Measurements from ENCODE around the gene LRRC8A.

Gene LRRC8A

GRCh38 chr9:128901379-128901778, 19.4 kb downstream of the LRRC8A start:
- H3K27me3 Mint-ChIP-seq (ENCODE audit: low read depth) = no peaks in the 10 kb centered on the region
- no peak overlapping the region for H3K4me3 Mint-ChIP-seq
- peak overlapping the region; percentile 93 for H3K27ac Mint-ChIP-seq
- no peaks in the 10 kb centered on the region for H3K9me3 Mint-ChIP-seq
- peaks cover 42% of the 10 kb centered on the region for H3K36me3 Mint-ChIP-seq (ENCODE audit: low read depth)
- DNase-seq (ENCODE audit: low spot score) = no peak
- H3K4me1 Mint-ChIP-seq (ENCODE audit: low read depth) = peaks cover 56% of the 10 kb centered on the region

- Mint-ChIP-seq H3K27me3 (ENCODE audit: low read depth) (no peaks in the 10 kb centered on the region), H3K4me1 (ENCODE audit: low read depth) (peaks cover 58% of the 10 kb centered on the region), H3K9me3 (no peaks in the 10 kb centered on the region), H3K36me3 (ENCODE audit: low read depth) (peaks cover 41% of the 10 kb centered on the region), H3K4me3 (peak overlapping the region; percentile 74), H3K27ac (peak overlapping the region; percentile 91)
- DNase-seq (ENCODE audit: low spot score) = no peak
Observed at GRCh38 chr9:128901822-128902221, 19.9 kb downstream of the LRRC8A start.

GRCh38 chr9:128902351-128903078, 20.6 kb downstream of the LRRC8A start:
- Mint-ChIP-seq H3K36me3 (ENCODE audit: low read depth) (peaks cover 41% of the 10 kb centered on the region), H3K4me1 (ENCODE audit: low read depth) (peaks cover 56% of the 10 kb centered on the region), H3K27ac (peak overlapping the region; percentile 91), H3K4me3 (peak overlapping the region; percentile 74), H3K9me3 (no peaks in the 10 kb centered on the region), H3K27me3 (ENCODE audit: low read depth) (no peaks in the 10 kb centered on the region)
- DNase-seq (ENCODE audit: low spot score) = peak; percentile 77

GRCh38 chr9:128903079-128903461, 21.1 kb downstream of the LRRC8A start:
- H3K27ac Mint-ChIP-seq = peak overlapping the region; percentile 91
- H3K9me3 Mint-ChIP-seq = no peaks in the 10 kb centered on the region
- H3K36me3 Mint-ChIP-seq (ENCODE audit: low read depth) = peaks cover 42% of the 10 kb centered on the region
- H3K4me3 Mint-ChIP-seq = peak overlapping the region; percentile 74
- H3K4me1 Mint-ChIP-seq (ENCODE audit: low read depth) = peaks cover 51% of the 10 kb centered on the region
- no peaks in the 10 kb centered on the region for H3K27me3 Mint-ChIP-seq (ENCODE audit: low read depth)
- DNase-seq (ENCODE audit: low spot score) = no peak

- no peaks in the 10 kb centered on the region for H3K9me3 Mint-ChIP-seq
- H3K27ac Mint-ChIP-seq = peak overlapping the region; percentile 91
- peaks cover 42% of the 10 kb centered on the region for H3K36me3 Mint-ChIP-seq (ENCODE audit: low read depth)
- peak overlapping the region; percentile 74 for H3K4me3 Mint-ChIP-seq
- DNase-seq (ENCODE audit: low spot score) = peak; percentile 37
- H3K4me1 Mint-ChIP-seq (ENCODE audit: low read depth) = peaks cover 45% of the 10 kb centered on the region
- no peaks in the 10 kb centered on the region for H3K27me3 Mint-ChIP-seq (ENCODE audit: low read depth)
Observed at GRCh38 chr9:128903871-128904620, 22.1 kb downstream of the LRRC8A start.

GRCh38 chr9:128905964-128906363, 24.0 kb downstream of the LRRC8A start:
- no peak for DNase-seq (ENCODE audit: low spot score)
- H3K36me3 Mint-ChIP-seq (ENCODE audit: low read depth) = peaks cover 46% of the 10 kb centered on the region
- H3K27me3 Mint-ChIP-seq (ENCODE audit: low read depth) = no peaks in the 10 kb centered on the region
- H3K4me1 Mint-ChIP-seq (ENCODE audit: low read depth) = peaks cover 33% of the 10 kb centered on the region
- no peak overlapping the region for H3K4me3 Mint-ChIP-seq
- H3K9me3 Mint-ChIP-seq = no peaks in the 10 kb centered on the region
- no peak overlapping the region for H3K27ac Mint-ChIP-seq

GRCh38 chr9:128906741-128907140, 24.8 kb downstream of the LRRC8A start:
- no peaks in the 10 kb centered on the region for H3K27me3 Mint-ChIP-seq (ENCODE audit: low read depth)
- H3K27ac Mint-ChIP-seq = peak overlapping the region; percentile 70
- H3K9me3 Mint-ChIP-seq = no peaks in the 10 kb centered on the region
- H3K36me3 Mint-ChIP-seq (ENCODE audit: low read depth) = peaks cover 46% of the 10 kb centered on the region
- no peak overlapping the region for H3K4me3 Mint-ChIP-seq
- no peak for DNase-seq (ENCODE audit: low spot score)
- H3K4me1 Mint-ChIP-seq (ENCODE audit: low read depth) = peaks cover 32% of the 10 kb centered on the region

- H3K9me3 Mint-ChIP-seq = no peaks in the 10 kb centered on the region
- DNase-seq (ENCODE audit: low spot score) = no peak
- no peak overlapping the region for H3K27ac Mint-ChIP-seq
- peaks cover 28% of the 10 kb centered on the region for H3K4me1 Mint-ChIP-seq (ENCODE audit: low read depth)
- peaks cover 46% of the 10 kb centered on the region for H3K36me3 Mint-ChIP-seq (ENCODE audit: low read depth)
- no peaks in the 10 kb centered on the region for H3K27me3 Mint-ChIP-seq (ENCODE audit: low read depth)
- no peak overlapping the region for H3K4me3 Mint-ChIP-seq
Observed at GRCh38 chr9:128908372-128908771, 26.4 kb downstream of the LRRC8A start.

- H3K27ac Mint-ChIP-seq = no peak overlapping the region
- no peaks in the 10 kb centered on the region for H3K9me3 Mint-ChIP-seq
- peaks cover 25% of the 10 kb centered on the region for H3K4me1 Mint-ChIP-seq (ENCODE audit: low read depth)
- H3K36me3 Mint-ChIP-seq (ENCODE audit: low read depth) = peaks cover 43% of the 10 kb centered on the region
- no peak overlapping the region for H3K4me3 Mint-ChIP-seq
- no peaks in the 10 kb centered on the region for H3K27me3 Mint-ChIP-seq (ENCODE audit: low read depth)
- DNase-seq (ENCODE audit: low spot score) = no peak
Observed at GRCh38 chr9:128909859-128910258, 27.9 kb downstream of the LRRC8A start.

GRCh38 chr9:128910906-128911305, 29.0 kb downstream of the LRRC8A start:
- Mint-ChIP-seq H3K4me3 (no peak overlapping the region), H3K27ac (peak overlapping the region; percentile 15), H3K27me3 (ENCODE audit: low read depth) (no peaks in the 10 kb centered on the region), H3K36me3 (ENCODE audit: low read depth) (peaks cover 43% of the 10 kb centered on the region), H3K9me3 (no peaks in the 10 kb centered on the region), H3K4me1 (ENCODE audit: low read depth) (peaks cover 21% of the 10 kb centered on the region)
- no peak for DNase-seq (ENCODE audit: low spot score)

GRCh38 chr9:128911529-128912035, 29.6 kb downstream of the LRRC8A start:
- DNase-seq (ENCODE audit: low spot score) = no peak
- Mint-ChIP-seq H3K27me3 (ENCODE audit: low read depth) (no peaks in the 10 kb centered on the region), H3K9me3 (no peaks in the 10 kb centered on the region), H3K36me3 (ENCODE audit: low read depth) (peaks cover 44% of the 10 kb centered on the region), H3K27ac (no peak overlapping the region), H3K4me3 (no peak overlapping the region), H3K4me1 (ENCODE audit: low read depth) (peaks cover 20% of the 10 kb centered on the region)

GRCh38 chr9:128912270-128912853, 30.4 kb downstream of the LRRC8A start:
- no peaks in the 10 kb centered on the region for H3K9me3 Mint-ChIP-seq
- peak overlapping the region; percentile 74 for H3K27ac Mint-ChIP-seq
- no peak overlapping the region for H3K4me3 Mint-ChIP-seq
- peaks cover 19% of the 10 kb centered on the region for H3K4me1 Mint-ChIP-seq (ENCODE audit: low read depth)
- peaks cover 47% of the 10 kb centered on the region for H3K36me3 Mint-ChIP-seq (ENCODE audit: low read depth)
- H3K27me3 Mint-ChIP-seq (ENCODE audit: low read depth) = no peaks in the 10 kb centered on the region
- DNase-seq (ENCODE audit: low spot score) = peak; percentile 33

- DNase-seq (ENCODE audit: low spot score) = no peak
- H3K9me3 Mint-ChIP-seq = no peaks in the 10 kb centered on the region
- no peaks in the 10 kb centered on the region for H3K27me3 Mint-ChIP-seq (ENCODE audit: low read depth)
- no peak overlapping the region for H3K4me3 Mint-ChIP-seq
- H3K4me1 Mint-ChIP-seq (ENCODE audit: low read depth) = peaks cover 19% of the 10 kb centered on the region
- H3K27ac Mint-ChIP-seq = peak overlapping the region; percentile 74
- H3K36me3 Mint-ChIP-seq (ENCODE audit: low read depth) = peaks cover 48% of the 10 kb centered on the region
Observed at GRCh38 chr9:128913048-128913900, 31.3 kb downstream of the LRRC8A start.
